Esophagus (tissue), 2 donors: Measurements from ENCODE around the gene RIC1. TPM values are rescaled to one million over a fixed set of nuclear protein-coding genes. Genes with fewer than 3 reads are reported as not detected.

Experiments
- H3K27ac ChIP-seq, 2 donors: one replicate each; pipeline ENCODE4 v1.5.1; 2013; ENCODE audit warnings: low read depth in 2 of 2, mild to moderate bottlenecking in 2 of 2, inconsistent platforms in 1 of 2, low read length in 1 of 2, moderate library complexity in 1 of 2
- H3K27me3 ChIP-seq, 2 donors: one replicate each; pipeline ENCODE4 v1.6.1; 2013; ENCODE audit warnings: low read length in 2 of 2, control low read depth in 1 of 2, mild to moderate bottlenecking in 1 of 2; ENCODE audit not compliant: insufficient read depth in 2 of 2, control insufficient read depth in 1 of 2
- H3K36me3 ChIP-seq, 2 donors: one replicate each; pipeline ENCODE4 v1.6.1; 2013; ENCODE audit warnings: low read length in 1 of 2; ENCODE audit not compliant: control insufficient read depth in 2 of 2, insufficient read depth in 2 of 2
- H3K4me1 ChIP-seq, 2 donors: one replicate each; pipeline ENCODE4 v1.6.1; 2013; ENCODE audit warnings: low read length in 1 of 2; ENCODE audit not compliant: control insufficient read depth in 2 of 2, insufficient read depth in 2 of 2
- H3K4me3 ChIP-seq, 2 donors: one replicate each; pipeline ENCODE4 v1.5.1; 2013; ENCODE audit warnings: low read length in 2 of 2, mild to moderate bottlenecking in 2 of 2, low read depth in 1 of 2, moderate library complexity in 1 of 2
- H3K9me3 ChIP-seq, 2 donors: one replicate each; pipeline ENCODE4 v1.6.1; 2013; ENCODE audit warnings: mild to moderate bottlenecking in 2 of 2, low read depth in 1 of 2, low read length in 1 of 2, moderate library complexity in 1 of 2; ENCODE audit not compliant: control insufficient read depth in 2 of 2, insufficient read depth in 1 of 2
- WGBS, 2 donors: extraction: QIAGEN DNeasy Blood & Tissue Kit; methylation state at CpG; one replicate each; pipeline ENCODE4 v1.1.7; 2013; 5-methylcytosine and 5-hydroxymethylcytosine counted together
- polyA plus RNA-seq, 2 donors: library from polyadenylated mRNA; stranded (reverse); fragments of 200-250 nt; gene quantifications; one replicate each; pipeline ENCODE4 v1.2.3, GENCODE V29; 2013
- donor health status: healthy with polysubstance abuse.
- donor health status: Bipolar disorder and iron deficiency.

RIC1 gene
- polyA plus RNA-seq, 2 donors: 4.3 to 5.8 TPM

DNA sequence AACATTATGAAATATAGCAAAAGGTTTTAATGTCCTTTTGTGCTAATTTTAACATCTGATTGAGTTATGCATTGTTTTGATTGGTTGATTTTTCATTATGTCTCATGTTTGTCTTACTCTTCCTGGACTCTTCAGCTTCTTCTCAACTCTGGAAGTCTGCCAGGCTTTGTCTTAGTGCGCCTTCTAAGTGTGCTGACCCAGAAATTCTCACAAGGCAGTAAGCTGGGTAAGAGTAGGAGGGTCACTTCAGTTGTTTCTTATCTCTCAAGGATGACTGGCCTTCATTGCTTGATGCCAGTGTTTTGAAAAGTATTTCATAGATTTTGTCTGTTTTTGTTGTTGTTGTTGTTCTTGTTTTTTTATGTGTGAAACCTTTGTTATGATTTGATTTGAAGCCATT lies 59.2 kb downstream of the RIC1 start:
- no peaks in the 10 kb centered on the region for H3K4me1 ChIP-seq
- no peaks in the 10 kb centered on the region for H3K27me3 ChIP-seq
- H3K27ac ChIP-seq: no peak overlapping the region
- 27 to 92% methylated on average over 1 of the region's 1 CpG for WGBS, 2 donors
- no peaks in the 10 kb centered on the region for H3K36me3 ChIP-seq
- H3K4me3 ChIP-seq: no peak overlapping the region
- H3K9me3 ChIP-seq: no peaks in the 10 kb centered on the region

DNA sequence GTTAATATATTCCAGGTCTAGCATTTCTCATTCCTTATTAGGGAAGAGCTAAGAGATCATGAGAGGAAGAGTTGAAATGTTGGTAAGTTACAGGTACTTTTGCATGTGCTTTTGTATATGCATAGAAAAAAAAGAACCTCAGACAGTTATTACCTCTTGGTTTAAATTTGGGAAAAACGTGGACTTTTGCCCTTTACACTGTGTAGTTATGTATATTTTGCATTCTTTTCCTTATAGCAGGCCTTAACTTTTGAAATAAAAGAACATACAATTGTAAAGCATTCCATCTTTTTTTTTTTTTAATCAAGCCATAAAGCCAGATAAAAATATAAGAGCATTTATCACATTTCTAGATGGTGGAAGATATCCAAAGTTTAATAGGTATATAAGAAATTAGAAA lies 61.4 kb downstream of the RIC1 start:
- no peaks in the 10 kb centered on the region for H3K36me3 ChIP-seq
- whole genome bisulfite sequencing, 2 donors: 77 to 90% methylated on average over 1 of the region's 1 CpG
- no peaks in the 10 kb centered on the region for H3K27me3 ChIP-seq
- H3K9me3 ChIP-seq: no peaks in the 10 kb centered on the region
- H3K27ac ChIP-seq: no peak overlapping the region
- H3K4me3 ChIP-seq: no peak overlapping the region
- no peaks in the 10 kb centered on the region for H3K4me1 ChIP-seq

DNA sequence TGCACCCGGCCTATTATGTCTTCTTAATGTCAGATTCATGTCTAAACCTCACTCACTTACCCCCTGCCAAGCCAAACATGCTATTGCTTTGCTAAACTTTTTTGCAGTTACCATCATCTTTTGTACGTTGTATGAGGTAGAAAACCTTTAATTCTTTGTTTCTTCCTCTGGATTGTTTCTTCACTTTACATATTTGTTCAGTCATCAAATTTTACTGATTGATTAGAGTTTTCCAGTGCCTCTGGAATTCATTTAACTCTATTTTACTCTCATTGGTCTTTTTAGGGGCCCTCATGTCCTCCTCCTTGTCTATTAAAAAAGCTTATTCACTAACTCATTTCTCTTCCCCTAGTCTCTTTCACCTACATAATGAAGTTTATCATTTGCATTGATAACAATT lies 67.0 kb downstream of the RIC1 start:
- Histone ChIP-seq H3K27me3 (no peaks in the 10 kb centered on the region), H3K9me3 (no peaks in the 10 kb centered on the region), H3K27ac (no peak overlapping the region), H3K4me1 (no peaks in the 10 kb centered on the region), H3K4me3 (no peak overlapping the region), H3K36me3 (no peaks in the 10 kb centered on the region)
- WGBS, 2 donors: 93 to 98% methylated on average over 2 of the region's 2 CpGs

DNA sequence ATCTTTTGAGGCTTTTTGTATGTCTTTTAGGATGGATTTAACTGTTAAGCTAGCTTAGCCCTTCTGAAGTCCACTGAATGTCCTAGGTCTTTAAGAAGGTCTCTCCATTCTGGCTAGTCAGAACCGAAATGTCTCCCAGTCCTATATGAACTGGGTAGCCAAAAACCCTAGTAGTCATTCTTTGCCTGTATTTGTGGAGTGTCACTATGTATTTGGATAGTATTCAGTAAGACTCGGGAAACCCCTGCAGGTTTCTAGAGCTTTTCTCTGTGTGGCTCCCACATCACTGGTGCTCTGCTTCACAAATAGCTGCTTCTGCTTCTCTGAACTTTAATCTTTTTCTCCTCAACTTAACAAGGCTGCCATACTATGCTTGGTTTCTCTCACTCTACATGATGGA lies 68.0 kb downstream of the RIC1 start:
- H3K9me3 ChIP-seq: no peaks in the 10 kb centered on the region
- H3K27me3 ChIP-seq: no peaks in the 10 kb centered on the region
- WGBS, 2 donors: 91 to 98% methylated on average over 2 of the region's 2 CpGs
- no peaks in the 10 kb centered on the region for H3K4me1 ChIP-seq
- no peak overlapping the region for H3K4me3 ChIP-seq
- no peaks in the 10 kb centered on the region for H3K36me3 ChIP-seq
- H3K27ac ChIP-seq: no peak overlapping the region

DNA sequence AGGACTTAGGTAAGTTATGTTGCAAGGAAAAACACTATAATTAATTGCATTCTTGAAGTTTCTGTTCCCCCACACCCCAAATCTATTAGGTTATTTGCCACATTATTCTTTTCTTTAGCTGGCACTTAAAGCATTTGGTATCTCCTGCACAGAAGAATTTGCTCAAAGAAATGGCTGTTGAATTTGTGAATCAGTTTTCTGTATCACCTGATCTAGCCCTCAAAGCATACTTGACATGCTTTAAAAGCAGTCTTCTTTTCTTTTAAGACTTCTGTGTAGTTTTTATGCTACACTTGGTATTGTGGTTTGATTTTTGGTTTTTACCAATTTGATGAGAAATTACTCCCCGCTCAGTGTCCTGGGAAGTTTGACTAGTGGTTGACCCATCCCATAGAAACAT lies 69.1 kb downstream of the RIC1 start:
- H3K27ac ChIP-seq: no peak overlapping the region
- 96 to 100% methylated on average over 1 of the region's 1 CpG for WGBS, 2 donors

DNA sequence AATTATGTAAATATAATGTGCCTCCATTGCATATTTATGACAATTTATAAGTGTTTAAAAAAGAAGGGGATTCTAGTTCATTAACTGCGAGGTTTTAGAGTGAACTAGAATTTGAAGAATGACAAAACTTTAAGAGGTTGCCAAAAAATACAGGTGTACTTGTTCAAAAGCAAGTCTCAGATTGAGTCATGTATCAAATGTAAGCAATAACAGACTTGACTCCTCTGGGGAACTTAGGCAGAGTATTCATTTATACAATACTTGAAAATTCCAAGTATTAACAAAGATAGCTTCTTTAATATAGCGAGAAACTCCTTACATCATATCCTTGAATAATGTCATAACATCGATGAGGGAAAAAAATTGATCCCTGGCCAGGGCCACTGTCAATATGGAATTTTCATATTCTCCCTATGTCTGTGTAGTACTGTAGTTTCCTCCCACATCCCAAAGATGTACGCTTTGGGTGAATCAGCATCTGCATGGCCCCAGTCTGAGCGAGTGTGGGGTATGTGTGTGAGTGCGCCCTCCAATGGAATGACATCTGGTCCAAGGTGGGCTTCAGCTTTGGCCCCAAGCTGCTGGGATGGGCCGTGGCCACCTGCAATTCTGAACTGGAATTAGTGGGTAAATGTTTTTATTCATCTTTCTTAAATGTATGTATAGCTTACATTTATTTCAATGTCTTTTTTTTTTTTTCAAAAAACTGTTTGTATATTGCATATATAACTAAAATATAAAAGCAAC lies 70.1 kb downstream of the RIC1 start:
- H3K27me3 ChIP-seq: no peaks in the 10 kb centered on the region
- H3K9me3 ChIP-seq: no peaks in the 10 kb centered on the region
- H3K4me3 ChIP-seq: no peak overlapping the region
- H3K4me1 ChIP-seq: no peaks in the 10 kb centered on the region
- no peaks in the 10 kb centered on the region for H3K36me3 ChIP-seq
- 67 to 73% methylated on average over 7 of the region's 7 CpGs for WGBS, 2 donors
- H3K27ac ChIP-seq: no peak overlapping the region

More for the DNA sequence above, 69.1 kb downstream of the RIC1 start:
- no peaks in the 10 kb centered on the region for H3K9me3 ChIP-seq
- no peaks in the 10 kb centered on the region for H3K36me3 ChIP-seq
- H3K4me3 ChIP-seq: no peak overlapping the region
- H3K27me3 ChIP-seq: no peaks in the 10 kb centered on the region
- H3K4me1 ChIP-seq: no peaks in the 10 kb centered on the region

DNA sequence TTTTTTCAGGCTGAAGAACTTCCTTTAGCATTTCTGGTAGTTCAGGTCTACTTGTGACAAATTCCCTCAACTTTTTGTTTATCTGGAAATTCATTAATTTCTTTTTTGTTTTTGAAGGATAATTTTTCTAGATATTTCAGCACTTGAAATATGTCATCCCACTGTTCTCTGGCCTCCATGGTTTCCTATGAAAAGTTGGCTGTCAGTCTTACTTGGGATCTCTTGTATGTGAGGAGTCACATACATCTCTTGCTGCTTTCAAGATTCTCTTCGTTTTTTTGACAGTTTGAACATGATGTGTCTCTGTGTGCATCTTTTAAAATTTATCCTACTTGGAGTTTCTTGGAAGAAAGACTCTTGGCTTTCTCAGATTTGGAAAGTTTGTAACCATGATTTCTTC lies 79.5 kb downstream of the RIC1 start:
- no peaks in the 10 kb centered on the region for H3K36me3 ChIP-seq
- no peak overlapping the region for H3K27ac ChIP-seq
- 91 to 92% methylated on average over 1 of the region's 1 CpG for WGBS, 2 donors
- H3K27me3 ChIP-seq: no peaks in the 10 kb centered on the region
- H3K4me3 ChIP-seq: no peak overlapping the region
- H3K9me3 ChIP-seq: no peaks in the 10 kb centered on the region
- no peaks in the 10 kb centered on the region for H3K4me1 ChIP-seq

DNA sequence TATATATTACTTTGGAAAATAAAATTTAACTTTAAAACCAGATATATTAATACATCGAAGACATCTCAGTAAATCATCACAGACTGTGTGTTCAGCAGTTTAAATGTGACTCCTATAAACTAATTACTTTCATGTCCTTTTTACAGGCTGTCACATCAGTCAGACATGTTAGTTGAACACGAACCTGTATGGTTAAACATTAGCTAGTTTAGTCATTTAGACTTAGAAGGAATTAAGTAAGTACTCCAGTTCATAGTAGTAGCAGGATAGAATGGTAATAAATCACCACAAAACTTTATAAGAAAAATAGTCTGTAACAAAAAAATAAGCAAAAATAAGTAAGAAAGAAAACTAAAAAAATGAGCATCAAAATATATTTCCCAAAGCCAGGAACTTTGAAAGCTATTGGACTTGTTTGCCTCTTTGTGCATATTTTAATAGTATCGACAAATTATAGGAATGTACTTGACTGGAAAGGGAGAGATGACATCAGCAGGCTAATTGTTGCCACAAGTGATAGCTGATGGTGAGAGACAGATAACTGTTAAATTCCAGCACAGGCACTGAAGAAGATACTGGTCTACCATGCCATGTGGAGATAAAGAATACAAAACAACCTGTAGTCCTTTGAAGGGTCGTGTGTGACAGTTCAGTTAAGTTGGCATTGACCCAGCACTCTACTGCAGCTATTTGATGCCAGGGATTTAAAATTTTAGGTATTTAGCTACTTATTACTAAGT lies 83.9 kb downstream of the RIC1 start:
- Histone ChIP-seq H3K4me3 (no peak overlapping the region), H3K36me3 (no peaks in the 10 kb centered on the region), H3K27ac (no peak overlapping the region), H3K9me3 (no peaks in the 10 kb centered on the region), H3K27me3 (no peaks in the 10 kb centered on the region), H3K4me1 (no peaks in the 10 kb centered on the region)
- 61 to 68% methylated on average over 4 of the region's 4 CpGs for WGBS, 2 donors

DNA sequence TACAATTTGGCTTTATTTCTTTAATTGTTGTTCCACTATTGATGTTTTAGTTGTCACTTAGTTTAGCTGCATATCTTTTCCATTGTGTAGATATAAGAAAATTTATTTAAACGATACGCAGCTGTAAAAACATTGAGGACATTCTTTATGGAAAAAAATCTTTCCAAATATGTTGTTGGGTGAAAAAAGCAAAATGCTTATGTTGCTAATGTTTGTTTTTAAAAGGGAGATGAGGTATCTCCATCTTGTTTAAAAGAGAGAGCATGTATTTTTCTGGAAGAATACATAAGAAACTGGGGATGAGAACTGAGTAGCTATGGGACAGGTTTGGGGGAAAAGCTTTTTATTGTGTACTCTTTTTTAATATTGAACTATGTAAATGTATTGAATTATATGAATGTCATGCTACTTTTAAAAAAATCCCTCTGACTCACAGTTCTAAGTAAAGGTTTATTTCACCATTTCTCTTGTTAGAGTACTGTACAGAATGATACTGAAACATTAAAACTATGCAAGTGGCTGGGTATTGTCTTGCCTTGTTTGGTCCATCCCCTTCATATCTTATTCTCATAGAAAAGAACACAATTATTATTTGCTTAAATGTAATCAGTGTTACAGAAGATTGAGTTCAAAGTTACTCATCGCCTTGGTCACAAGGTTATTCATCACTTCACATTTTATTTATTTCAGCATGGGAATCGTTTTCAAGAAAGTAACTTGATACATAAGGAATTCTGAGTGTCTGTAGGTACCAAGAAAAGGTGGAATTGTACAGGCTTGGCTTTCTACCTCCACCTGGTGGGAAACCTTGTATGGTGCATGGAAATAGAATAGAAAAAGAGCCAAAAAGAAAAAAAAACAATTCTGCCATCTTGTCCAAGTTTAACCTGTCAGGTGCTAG lies 85.8 kb downstream of the RIC1 start:
- Histone ChIP-seq H3K27me3 (no peaks in the 10 kb centered on the region), H3K27ac (no peak overlapping the region), H3K4me1 (no peaks in the 10 kb centered on the region), H3K9me3 (no peaks in the 10 kb centered on the region), H3K36me3 (no peaks in the 10 kb centered on the region), H3K4me3 (no peak overlapping the region)
- WGBS, 2 donors: 77 to 81% methylated on average over 4 of the region's 4 CpGs
